ENCODE data around the gene AUTS2.
A peak's percentile ranks its signal among the peaks of the same experiment; 100 is the strongest.

AUTS2 gene

DNA sequence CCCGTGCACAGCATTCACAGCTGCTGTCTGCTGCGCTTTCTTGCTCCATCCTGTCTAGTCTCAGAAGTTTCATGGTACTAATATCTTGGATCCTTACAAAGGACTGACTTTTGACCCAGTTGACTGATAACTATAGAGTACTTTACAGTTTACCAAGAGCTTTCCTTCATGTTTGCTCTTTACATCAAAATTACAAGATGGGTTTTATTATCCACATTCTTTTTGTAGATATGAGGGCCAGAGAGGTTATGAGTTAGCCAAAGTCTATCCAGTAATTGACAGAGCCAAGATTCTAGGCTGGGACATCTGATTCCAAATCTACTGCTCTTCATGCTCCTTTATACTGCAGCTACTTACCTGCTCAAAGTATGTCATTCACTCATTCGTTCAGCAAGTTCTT is 218.2 kb downstream of the AUTS2 start:
- no peak overlapping the region for H3K4me3 Mint-ChIP-seq
- TF ChIP-seq, protein P1, sequence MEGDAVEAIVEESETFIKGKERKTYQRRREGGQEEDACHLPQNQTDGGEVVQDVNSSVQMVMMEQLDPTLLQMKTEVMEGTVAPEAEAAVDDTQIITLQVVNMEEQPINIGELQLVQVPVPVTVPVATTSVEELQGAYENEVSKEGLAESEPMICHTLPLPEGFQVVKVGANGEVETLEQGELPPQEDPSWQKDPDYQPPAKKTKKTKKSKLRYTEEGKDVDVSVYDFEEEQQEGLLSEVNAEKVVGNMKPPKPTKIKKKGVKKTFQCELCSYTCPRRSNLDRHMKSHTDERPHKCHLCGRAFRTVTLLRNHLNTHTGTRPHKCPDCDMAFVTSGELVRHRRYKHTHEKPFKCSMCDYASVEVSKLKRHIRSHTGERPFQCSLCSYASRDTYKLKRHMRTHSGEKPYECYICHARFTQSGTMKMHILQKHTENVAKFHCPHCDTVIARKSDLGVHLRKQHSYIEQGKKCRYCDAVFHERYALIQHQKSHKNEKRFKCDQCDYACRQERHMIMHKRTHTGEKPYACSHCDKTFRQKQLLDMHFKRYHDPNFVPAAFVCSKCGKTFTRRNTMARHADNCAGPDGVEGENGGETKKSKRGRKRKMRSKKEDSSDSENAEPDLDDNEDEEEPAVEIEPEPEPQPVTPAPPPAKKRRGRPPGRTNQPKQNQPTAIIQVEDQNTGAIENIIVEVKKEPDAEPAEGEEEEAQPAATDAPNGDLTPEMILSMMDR (IDR thresholded peaks at IDR 0.05; ENCODE audit: unreplicated experiment in 3 of 3): no peak
- no peaks in the 10 kb centered on the region for H3K9me3 Mint-ChIP-seq
- no peak overlapping the region for H3K27ac Mint-ChIP-seq
- H3K36me3 Mint-ChIP-seq (ENCODE audit: low read depth): no peaks in the 10 kb centered on the region
- H3K27me3 Mint-ChIP-seq (ENCODE audit: low read depth): no peaks in the 10 kb centered on the region
- peaks cover 70% of the 10 kb centered on the region for H3K4me1 Mint-ChIP-seq

DNA sequence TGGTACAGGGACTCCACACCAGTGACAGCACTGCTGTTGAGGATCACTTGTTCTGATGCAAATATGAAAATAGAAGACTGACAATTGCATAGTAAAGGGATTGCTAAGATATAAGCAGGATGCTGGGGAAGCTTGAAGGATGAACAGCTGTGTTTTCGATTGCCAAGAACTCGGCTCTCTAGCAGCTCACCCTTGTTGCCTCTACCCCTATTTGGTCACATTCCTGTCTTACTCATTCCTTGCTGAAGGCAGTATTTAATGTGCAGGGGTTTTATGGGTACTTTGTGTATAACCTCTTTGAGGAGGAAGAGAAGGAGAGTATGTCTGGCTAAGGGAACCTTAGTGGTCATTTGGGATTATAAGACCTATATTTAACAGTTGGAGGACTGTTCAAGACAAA is 218.8 kb downstream of the AUTS2 start:
- Mint-ChIP-seq H3K36me3 (ENCODE audit: low read depth) (no peaks in the 10 kb centered on the region), H3K27me3 (ENCODE audit: low read depth) (no peaks in the 10 kb centered on the region), H3K27ac (peak overlapping the region in 2 of 3 experiments; percentile 58 to 63), H3K4me3 (no peak overlapping the region), H3K9me3 (no peaks in the 10 kb centered on the region), H3K4me1 (peaks cover 68% of the 10 kb centered on the region)
- TF ChIP-seq, protein P1 (IDR thresholded peaks at IDR 0.05; ENCODE audit: unreplicated experiment in 3 of 3): no peak

DNA sequence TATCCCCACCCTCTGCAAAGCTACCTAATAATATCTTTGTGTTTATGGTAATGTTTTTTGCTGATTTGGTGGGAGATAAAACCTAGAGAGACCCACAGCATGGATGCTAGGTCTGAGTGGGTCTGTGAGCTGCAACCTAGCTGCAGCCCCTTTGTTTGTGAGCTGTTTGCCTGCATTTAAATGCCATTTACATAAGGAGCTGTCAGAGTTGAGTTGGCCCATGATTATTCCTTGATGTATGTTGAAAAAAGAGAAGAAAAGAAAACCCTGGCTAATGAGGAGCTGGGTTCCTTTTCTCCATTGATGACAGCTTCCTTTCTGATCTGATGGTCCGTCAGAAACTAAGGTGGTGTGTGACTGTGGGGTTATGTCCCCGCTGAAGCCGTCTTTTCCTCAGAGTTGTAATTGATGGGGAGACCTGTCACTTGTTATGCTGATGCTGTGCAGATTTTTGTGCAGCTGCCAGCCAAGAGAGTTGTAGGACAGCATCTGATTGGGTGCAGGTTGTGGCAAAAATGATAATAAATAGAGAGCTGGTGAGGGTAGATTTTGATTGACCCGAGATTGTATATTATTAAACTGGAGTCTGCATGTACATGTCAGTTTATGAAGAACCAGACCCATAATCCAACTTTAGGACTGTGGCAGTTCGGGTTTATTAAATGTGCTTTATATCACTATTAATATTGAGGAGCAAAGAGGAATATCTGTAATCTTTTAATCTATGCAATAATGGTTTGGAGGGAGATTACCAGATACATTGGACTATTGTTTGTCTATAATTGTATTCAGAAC is 219.8 kb downstream of the AUTS2 start:
- H3K27me3 Mint-ChIP-seq (ENCODE audit: low read depth): no peaks in the 10 kb centered on the region
- H3K36me3 Mint-ChIP-seq (ENCODE audit: low read depth): no peaks in the 10 kb centered on the region
- H3K9me3 Mint-ChIP-seq: no peaks in the 10 kb centered on the region
- no peak overlapping the region for H3K4me3 Mint-ChIP-seq
- H3K27ac Mint-ChIP-seq: peak overlapping the region in 1 of 3 experiments; percentile 63
- H3K4me1 Mint-ChIP-seq: peaks cover 72% of the 10 kb centered on the region
- TF ChIP-seq, protein P1 (IDR thresholded peaks at IDR 0.05; ENCODE audit: unreplicated experiment in 3 of 3): no peak

DNA sequence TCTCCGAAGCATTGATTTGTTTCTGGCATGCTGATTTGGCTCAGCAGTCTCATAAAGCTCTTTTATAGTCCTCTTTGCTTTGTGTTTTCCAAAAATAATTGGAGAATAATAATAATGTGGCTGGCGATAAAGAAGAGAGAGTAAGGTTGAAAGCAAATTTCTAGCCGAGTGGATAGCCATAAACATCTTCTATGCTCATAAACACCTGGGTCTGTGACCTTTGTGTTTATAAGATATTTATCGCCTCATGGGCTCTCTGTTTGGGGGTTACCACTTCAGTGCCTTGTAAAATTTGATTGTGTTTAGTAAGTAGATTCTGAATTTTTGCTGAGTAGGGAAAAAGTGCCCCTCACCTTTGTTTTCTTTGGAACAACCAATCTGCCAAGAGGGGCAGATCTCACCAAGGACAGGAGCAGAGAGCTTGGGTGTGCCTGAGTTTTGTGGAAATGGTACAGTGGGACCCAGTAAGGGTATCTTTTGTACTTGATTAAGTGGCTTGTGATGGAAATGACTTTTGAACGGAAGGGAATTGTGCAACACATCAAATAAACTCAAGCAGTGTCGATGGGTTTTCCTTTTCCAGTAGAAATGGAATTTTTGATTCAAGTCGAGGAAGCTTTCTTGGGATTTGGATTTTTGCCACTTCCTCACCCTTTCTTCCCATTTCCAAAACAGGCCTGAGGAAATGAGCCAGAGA is 220.5 kb downstream of the AUTS2 start:
- TF ChIP-seq, protein P1 (IDR thresholded peaks at IDR 0.05; ENCODE audit: unreplicated experiment in 3 of 3): no peak
- H3K4me3 Mint-ChIP-seq: no peak overlapping the region
- no peaks in the 10 kb centered on the region for H3K9me3 Mint-ChIP-seq
- no peaks in the 10 kb centered on the region for H3K27me3 Mint-ChIP-seq (ENCODE audit: low read depth)
- H3K27ac Mint-ChIP-seq: no peak overlapping the region
- H3K36me3 Mint-ChIP-seq (ENCODE audit: low read depth): no peaks in the 10 kb centered on the region
- H3K4me1 Mint-ChIP-seq: peaks cover 72% of the 10 kb centered on the region

DNA sequence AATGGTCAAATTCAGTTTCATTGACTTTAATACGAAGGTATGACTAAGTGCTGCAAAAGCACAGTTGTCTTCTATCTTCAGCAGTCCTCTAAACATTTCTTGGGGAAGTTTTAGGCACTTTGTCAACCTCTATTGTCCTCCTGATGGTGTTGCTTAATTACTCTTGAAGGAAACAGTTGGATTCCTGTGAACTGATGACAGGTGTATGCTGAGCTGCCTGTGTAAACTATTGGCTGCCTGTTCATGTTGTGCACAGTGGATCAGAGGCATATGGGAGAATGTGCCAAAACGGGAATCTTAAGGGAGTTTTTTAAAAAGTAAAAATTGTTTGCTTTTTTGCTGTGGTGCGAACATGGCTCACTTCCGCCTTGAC is 221.0 kb downstream of the AUTS2 start:
- TF ChIP-seq, protein P1 (IDR thresholded peaks at IDR 0.05; ENCODE audit: unreplicated experiment in 3 of 3): no peak
- H3K36me3 Mint-ChIP-seq (ENCODE audit: low read depth): no peaks in the 10 kb centered on the region
- no peak overlapping the region for H3K27ac Mint-ChIP-seq
- H3K4me1 Mint-ChIP-seq: peaks cover 68% of the 10 kb centered on the region
- no peak overlapping the region for H3K4me3 Mint-ChIP-seq
- H3K9me3 Mint-ChIP-seq: no peaks in the 10 kb centered on the region
- no peaks in the 10 kb centered on the region for H3K27me3 Mint-ChIP-seq (ENCODE audit: low read depth)
